ENCODE results near the gene CDIPT. TPM values are rescaled to one million over a fixed set of nuclear protein-coding genes. Genes with fewer than 3 reads are reported as not detected.

The CDIPT gene
- total and polyA plus RNA-seq, 2 of the 13 experiments (the other 11 are each of a cell fraction or from before 2014, with no cell fraction given), result 54.9 to 97.5 TPM

DNA sequence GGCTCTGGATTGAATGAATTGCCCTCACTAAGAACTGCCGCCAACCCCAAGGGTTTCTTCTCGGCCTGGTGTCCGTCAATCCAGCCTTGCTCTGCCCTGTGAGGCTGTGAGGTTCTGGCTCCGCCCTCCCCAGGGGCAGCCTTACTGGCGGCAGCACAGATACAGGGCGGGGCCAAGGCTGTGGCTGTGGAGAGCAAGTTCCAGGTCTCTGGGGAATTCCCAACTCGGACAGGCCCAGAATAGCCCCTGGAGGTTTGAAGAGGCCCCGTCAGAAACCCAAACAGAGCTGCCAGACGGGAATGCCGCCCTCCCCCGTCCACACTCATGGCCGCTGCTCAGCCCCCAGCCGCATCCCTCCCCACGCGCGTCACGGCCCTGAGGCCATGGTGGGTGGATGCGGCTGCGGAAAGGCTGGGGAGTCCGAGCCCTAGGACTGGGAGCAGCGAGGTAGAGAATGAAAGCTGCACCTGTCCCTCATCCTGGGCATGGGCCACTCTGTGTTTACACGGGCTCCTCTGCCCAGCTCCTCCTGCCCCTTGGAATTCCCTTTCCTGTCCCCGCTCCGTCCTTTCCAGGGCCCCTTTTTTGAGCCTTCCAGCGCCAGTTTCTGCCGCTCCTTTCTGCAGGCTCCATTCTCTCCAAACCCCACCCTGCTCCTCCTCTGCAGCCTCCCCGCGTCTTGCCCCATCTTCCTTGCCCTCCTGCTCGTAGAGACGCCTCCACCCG is 51.7 kb downstream of the CDIPT start (continued):
- TF ChIP-seq, protein P1, sequence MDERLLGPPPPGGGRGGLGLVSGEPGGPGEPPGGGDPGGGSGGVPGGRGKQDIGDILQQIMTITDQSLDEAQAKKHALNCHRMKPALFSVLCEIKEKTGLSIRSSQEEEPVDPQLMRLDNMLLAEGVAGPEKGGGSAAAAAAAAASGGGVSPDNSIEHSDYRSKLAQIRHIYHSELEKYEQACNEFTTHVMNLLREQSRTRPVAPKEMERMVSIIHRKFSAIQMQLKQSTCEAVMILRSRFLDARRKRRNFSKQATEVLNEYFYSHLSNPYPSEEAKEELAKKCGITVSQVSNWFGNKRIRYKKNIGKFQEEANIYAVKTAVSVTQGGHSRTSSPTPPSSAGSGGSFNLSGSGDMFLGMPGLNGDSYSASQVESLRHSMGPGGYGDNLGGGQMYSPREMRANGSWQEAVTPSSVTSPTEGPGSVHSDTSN (CRISPR knock-in tag; IDR thresholded peaks at IDR 0.05), result peak; percentile 78
- TF ChIP-seq ZNF317 (CRISPR knock-in tag; IDR thresholded peaks at IDR 0.05), result peak; percentile 25; the same call in 1 of the 2 replicates
- peak; percentile 43; the same call in 1 of the 2 replicates for TF ChIP-seq ZNF160 (CRISPR knock-in tag; IDR thresholded peaks at IDR 0.05)
- TF ChIP-seq, protein P2, sequence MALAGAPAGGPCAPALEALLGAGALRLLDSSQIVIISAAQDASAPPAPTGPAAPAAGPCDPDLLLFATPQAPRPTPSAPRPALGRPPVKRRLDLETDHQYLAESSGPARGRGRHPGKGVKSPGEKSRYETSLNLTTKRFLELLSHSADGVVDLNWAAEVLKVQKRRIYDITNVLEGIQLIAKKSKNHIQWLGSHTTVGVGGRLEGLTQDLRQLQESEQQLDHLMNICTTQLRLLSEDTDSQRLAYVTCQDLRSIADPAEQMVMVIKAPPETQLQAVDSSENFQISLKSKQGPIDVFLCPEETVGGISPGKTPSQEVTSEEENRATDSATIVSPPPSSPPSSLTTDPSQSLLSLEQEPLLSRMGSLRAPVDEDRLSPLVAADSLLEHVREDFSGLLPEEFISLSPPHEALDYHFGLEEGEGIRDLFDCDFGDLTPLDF (CRISPR knock-in tag; IDR thresholded peaks at IDR 0.05), result 0 out of 2 replicates have a peak, but pooled peaks have one; percentile 26
- peak; percentile 71 for TF ChIP-seq ERF (CRISPR knock-in tag; IDR thresholded peaks at IDR 0.05)
- TF ChIP-seq DPF2 (CRISPR knock-in tag; IDR thresholded peaks at IDR 0.05; ENCODE audit: borderline replicate concordance, low read depth), result 0 out of 2 replicates have a peak, but pooled peaks have one; percentile 5
- TF ChIP-seq, protein P3, sequence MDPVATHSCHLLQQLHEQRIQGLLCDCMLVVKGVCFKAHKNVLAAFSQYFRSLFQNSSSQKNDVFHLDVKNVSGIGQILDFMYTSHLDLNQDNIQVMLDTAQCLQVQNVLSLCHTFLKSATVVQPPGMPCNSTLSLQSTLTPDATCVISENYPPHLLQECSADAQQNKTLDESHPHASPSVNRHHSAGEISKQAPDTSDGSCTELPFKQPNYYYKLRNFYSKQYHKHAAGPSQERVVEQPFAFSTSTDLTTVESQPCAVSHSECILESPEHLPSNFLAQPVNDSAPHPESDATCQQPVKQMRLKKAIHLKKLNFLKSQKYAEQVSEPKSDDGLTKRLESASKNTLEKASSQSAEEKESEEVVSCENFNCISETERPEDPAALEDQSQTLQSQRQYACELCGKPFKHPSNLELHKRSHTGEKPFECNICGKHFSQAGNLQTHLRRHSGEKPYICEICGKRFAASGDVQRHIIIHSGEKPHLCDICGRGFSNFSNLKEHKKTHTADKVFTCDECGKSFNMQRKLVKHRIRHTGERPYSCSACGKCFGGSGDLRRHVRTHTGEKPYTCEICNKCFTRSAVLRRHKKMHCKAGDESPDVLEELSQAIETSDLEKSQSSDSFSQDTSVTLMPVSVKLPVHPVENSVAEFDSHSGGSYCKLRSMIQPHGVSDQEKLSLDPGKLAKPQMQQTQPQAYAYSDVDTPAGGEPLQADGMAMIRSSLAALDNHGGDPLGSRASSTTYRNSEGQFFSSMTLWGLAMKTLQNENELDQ (CRISPR knock-in tag; IDR thresholded peaks at IDR 0.05; ENCODE audit: borderline replicate concordance), result peak; percentile 75; the same call in 1 of the 2 replicates
- TF ChIP-seq KDM5B (CRISPR knock-in tag; IDR thresholded peaks at IDR 0.05; ENCODE audit: borderline replicate concordance), result 0 out of 2 replicates have a peak, but pooled peaks have one; percentile 21
- no peak for TF ChIP-seq SUZ12 (IDR thresholded peaks at IDR 0.05; ENCODE audit: low read depth, low read length)
- TF ChIP-seq, protein P4, sequence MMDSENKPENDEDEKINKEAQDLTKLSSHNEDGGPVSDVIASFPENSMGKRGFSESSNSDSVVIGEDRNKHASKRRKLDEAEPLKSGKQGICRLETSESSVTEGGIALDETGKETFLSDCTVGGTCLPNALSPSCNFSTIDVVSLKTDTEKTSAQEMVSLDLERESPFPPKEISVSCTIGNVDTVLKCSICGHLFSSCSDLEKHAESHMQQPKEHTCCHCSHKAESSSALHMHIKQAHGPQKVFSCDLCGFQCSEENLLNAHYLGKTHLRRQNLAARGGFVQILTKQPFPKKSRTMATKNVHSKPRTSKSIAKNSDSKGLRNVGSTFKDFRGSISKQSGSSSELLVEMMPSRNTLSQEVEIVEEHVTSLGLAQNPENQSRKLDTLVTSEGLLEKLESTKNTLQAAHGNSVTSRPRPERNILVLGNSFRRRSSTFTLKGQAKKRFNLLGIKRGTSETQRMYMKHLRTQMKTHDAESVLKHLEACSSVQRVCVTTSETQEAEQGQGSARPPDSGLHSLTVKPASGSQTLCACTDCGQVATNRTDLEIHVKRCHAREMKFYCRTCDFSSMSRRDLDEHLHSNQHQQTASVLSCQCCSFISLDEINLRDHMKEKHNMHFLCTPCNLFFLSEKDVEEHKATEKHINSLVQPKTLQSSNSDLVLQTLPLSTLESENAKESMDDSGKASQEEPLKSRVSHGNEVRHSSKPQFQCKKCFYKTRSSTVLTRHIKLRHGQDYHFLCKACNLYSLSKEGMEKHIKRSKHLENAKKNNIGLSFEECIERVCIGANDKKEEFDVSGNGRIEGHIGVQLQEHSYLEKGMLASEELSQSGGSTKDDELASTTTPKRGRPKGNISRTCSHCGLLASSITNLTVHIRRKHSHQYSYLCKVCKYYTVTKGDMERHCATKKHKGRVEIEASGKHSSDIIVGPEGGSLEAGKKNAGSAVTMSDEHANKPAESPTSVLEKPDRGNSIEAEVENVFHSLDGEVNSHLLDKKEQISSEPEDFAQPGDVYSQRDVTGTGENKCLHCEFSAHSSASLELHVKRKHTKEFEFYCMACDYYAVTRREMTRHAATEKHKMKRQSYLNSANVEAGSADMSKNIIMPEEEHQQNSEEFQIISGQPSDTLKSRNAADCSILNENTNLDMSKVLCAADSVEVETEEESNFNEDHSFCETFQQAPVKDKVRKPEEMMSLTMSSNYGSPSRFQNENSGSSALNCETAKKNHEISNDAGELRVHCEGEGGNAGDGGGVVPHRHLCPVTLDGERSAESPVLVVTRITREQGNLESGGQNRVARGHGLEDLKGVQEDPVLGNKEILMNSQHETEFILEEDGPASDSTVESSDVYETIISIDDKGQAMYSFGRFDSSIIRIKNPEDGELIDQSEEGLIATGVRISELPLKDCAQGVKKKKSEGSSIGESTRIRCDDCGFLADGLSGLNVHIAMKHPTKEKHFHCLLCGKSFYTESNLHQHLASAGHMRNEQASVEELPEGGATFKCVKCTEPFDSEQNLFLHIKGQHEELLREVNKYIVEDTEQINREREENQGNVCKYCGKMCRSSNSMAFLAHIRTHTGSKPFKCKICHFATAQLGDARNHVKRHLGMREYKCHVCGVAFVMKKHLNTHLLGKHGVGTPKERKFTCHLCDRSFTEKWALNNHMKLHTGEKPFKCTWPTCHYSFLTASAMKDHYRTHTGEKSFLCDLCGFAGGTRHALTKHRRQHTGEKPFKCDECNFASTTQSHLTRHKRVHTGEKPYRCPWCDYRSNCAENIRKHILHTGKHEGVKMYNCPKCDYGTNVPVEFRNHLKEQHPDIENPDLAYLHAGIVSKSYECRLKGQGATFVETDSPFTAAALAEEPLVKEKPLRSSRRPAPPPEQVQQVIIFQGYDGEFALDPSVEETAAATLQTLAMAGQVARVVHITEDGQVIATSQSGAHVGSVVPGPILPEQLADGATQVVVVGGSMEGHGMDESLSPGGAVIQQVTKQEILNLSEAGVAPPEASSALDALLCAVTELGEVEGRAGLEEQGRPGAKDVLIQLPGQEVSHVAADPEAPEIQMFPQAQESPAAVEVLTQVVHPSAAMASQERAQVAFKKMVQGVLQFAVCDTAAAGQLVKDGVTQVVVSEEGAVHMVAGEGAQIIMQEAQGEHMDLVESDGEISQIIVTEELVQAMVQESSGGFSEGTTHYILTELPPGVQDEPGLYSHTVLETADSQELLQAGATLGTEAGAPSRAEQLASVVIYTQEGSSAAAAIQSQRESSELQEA (CRISPR knock-in tag; IDR thresholded peaks at IDR 0.05; ENCODE audit: not compliant biosample characterization), result peak; percentile 31
- TF ChIP-seq ZNF557 (CRISPR knock-in tag; IDR thresholded peaks at IDR 0.05), result 0 out of 2 replicates have a peak, but pooled peaks have one; percentile 57
